ENCODE data around the gene HECTD2.
A peak's percentile ranks its signal among the peaks of the same experiment; 100 is the strongest.

The HECTD2 gene

DNA sequence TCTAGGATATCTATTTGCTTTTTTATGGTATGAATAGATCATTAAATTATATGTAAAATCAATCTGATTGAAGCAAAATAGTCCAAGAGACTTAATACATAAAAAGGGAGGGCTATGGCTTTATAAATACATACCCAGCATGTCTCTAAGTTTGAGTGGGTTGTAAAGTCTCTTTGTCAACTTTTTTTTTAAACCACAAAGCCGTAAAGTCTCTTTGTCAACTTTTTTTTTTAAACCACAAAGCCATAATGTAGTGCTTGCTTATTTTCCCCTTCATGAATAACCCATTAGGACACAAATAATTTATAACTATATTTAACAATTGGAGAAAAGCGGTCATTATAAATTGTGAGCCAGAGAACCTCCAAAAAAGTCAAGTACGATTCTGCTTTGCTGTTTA is 5.7 kb downstream of the HECTD2 start:
- TF ChIP-seq, protein P1, sequence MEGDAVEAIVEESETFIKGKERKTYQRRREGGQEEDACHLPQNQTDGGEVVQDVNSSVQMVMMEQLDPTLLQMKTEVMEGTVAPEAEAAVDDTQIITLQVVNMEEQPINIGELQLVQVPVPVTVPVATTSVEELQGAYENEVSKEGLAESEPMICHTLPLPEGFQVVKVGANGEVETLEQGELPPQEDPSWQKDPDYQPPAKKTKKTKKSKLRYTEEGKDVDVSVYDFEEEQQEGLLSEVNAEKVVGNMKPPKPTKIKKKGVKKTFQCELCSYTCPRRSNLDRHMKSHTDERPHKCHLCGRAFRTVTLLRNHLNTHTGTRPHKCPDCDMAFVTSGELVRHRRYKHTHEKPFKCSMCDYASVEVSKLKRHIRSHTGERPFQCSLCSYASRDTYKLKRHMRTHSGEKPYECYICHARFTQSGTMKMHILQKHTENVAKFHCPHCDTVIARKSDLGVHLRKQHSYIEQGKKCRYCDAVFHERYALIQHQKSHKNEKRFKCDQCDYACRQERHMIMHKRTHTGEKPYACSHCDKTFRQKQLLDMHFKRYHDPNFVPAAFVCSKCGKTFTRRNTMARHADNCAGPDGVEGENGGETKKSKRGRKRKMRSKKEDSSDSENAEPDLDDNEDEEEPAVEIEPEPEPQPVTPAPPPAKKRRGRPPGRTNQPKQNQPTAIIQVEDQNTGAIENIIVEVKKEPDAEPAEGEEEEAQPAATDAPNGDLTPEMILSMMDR (IDR thresholded peaks at IDR 0.05), result no peak
- TF ChIP-seq ZFX (IDR thresholded peaks at IDR 0.05; ENCODE audit: borderline replicate concordance), result no peak
- H3K27ac ChIP-seq, result no peak overlapping the region

DNA sequence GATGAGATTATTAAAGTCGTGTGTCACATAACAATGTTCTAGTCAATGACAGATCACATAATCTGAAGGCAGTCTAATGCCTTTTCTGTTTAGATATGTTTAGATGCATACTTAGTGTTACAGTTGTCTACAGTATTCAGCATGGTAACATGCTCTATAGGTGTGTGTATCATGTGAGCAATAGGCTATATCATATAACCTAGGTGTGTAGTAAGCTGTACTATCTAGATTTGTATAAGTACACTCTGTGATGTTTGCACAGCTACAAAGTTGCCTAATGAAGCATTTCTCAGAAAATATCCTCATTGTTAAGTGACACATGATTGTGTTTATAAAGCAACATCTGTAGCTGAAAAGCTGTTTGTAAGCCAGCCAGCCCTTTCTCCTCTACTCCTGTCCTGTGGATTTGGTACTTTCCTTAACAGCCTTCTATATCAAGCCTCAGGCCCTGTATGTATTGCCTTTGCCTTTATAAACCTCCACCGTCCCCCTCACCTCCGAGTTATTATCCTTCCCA is 6.3 kb downstream of the HECTD2 start:
- no peak for TF ChIP-seq ZFX (IDR thresholded peaks at IDR 0.05; ENCODE audit: borderline replicate concordance)
- TF ChIP-seq, protein P1 (IDR thresholded peaks at IDR 0.05), result no peak
- no peak overlapping the region for H3K27ac ChIP-seq

DNA sequence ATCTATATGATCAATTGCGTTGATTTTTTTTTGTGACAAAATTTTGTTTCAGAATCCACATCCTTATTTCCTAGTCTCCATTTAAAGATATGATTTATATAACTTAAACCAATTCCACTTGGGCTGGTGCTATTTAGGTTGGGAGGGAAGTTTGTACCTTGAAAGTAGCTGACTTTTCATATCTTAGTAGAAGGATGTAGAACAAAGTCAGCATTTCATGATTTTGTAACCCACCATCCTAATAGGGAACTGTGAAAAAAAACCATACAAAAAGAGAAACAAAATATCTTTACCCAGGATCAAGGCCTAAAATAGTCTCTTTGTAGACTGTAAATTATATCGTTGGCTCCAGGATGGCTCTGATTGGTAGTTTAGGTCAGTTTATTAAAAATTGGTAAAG is 8.3 kb downstream of the HECTD2 start:
- no peak overlapping the region for H3K27ac ChIP-seq
- TF ChIP-seq ZFX (IDR thresholded peaks at IDR 0.05; ENCODE audit: borderline replicate concordance), result no peak
- TF ChIP-seq, protein P1 (IDR thresholded peaks at IDR 0.05), result no peak

DNA sequence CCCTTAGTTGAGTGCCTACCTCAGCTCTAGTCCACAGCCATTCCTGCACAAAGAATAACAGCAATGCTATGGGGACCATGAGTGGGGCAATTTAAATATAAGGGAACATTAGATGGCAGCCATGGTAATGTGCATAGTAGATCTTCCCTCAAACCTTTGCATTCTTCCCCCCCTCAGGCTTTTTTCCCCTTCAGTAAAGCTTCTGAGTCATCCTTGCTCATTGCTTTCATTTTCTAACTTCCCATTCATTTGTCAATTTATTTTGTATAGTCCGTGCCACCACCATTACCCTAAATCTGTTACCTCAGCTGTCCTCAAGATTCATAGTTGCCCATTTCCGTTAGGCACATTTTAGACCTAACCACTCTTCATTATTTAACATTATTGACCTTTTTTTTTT is 10.7 kb downstream of the HECTD2 start:
- H3K27ac ChIP-seq, result no peak overlapping the region
- TF ChIP-seq, protein P1 (IDR thresholded peaks at IDR 0.05), result no peak
- no peak for TF ChIP-seq ZFX (IDR thresholded peaks at IDR 0.05; ENCODE audit: borderline replicate concordance)

DNA sequence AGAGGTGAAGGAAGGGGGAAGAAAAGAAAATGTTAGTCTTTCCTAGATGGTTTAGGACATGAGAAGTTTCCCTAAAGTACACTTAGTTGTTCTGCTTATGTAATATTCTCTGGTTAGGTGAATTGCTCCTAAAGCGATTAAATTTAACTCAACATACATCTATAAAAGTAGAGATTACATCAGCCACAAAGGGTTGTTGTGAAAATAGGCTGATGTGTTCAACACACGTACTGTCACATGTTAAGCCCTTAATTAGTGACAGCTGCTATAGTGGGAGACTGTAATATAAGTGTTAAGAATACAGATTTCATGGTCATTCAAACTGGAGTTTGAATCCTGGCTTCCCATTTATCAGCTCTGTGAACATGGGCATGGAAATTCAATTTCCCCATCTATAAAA is 12.8 kb downstream of the HECTD2 start:
- TF ChIP-seq ZFX (IDR thresholded peaks at IDR 0.05; ENCODE audit: borderline replicate concordance), result no peak
- TF ChIP-seq, protein P1 (IDR thresholded peaks at IDR 0.05), result no peak
- no peak overlapping the region for H3K27ac ChIP-seq

DNA sequence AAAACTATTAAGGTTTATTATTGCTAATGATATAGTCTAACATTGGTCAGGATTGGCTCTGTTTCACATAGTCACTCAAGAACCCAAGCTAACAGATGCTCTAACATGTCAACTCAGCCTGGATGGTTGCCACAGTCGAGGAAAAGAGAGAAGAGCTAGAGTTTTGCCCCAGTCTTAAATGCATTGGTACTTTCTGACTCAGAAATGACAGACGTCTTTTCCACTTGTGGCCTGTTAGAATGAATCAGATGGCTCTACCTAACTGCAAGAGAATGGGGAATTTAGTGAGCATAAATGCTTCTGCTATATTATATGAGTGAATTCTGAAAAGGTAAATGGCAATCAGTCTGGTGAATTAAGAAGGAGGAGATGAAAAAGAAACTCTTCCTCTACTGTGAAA is 13.9 kb downstream of the HECTD2 start:
- no peak overlapping the region for H3K27ac ChIP-seq
- no peak for TF ChIP-seq ZFX (IDR thresholded peaks at IDR 0.05; ENCODE audit: borderline replicate concordance)

DNA sequence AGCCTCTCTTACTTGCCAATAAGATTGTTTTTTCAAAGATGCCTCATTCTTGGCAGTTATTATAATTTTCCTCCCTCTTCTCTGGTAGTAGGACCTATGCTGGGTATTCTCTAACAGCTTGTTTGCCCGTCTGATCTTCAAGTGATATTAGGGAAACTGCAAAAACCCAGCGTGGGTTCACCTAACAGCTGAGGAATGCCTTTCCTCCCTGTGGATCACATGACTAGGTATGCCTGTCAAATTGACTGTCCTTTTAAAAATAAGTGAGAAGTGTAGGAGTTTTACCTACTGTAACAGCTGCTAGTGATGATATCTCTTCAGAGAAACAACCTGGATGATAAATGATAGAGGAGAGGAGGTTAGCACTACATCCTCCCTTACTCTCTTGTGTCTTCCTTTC is 22.0 kb downstream of the HECTD2 start:
- no peak overlapping the region for H3K27ac ChIP-seq
- TF ChIP-seq, protein P1 (IDR thresholded peaks at IDR 0.05), result no peak
- no peak for TF ChIP-seq ZFX (IDR thresholded peaks at IDR 0.05; ENCODE audit: borderline replicate concordance)

DNA sequence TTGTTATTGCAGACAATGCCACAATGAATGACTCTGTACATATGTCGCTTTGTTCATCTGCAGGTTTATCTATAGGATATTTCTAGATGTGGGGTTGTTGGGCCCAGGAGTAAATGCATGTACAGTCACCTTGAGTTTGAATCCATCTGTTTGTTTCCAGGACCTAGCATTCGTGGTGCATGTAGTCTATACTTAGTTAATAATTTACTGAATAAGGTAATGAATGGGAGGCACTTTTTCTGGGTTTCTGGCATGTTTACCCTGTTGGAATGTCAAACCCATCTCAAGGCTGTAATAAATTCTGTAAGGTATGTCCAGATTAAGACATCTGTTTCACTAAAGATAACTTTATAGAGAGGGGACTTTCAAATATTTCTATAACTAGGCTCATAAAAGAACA is 23.5 kb downstream of the HECTD2 start:
- peak overlapping the region; percentile 32 for H3K27ac ChIP-seq
- TF ChIP-seq, protein P1 (IDR thresholded peaks at IDR 0.05), result no peak
- no peak for TF ChIP-seq ZFX (IDR thresholded peaks at IDR 0.05; ENCODE audit: borderline replicate concordance)
